ENCODE results near the gene MEOX2.

MEOX2 gene

GRCh38 chr7:15686295-15686956 lies at the start of gene MEOX2:
Gene MEOX2, minus strand, starts transcription at chr7:15686683. Its CDS starts 281 bp downstream, at chr7:15686402.
- DNase-seq (ENCODE audit: low spot score) = no peak
- FAIRE-seq = no peak

- no peak for FAIRE-seq
- DNase-seq (ENCODE audit: low spot score) = no peak
These were observed 43.3 kb upstream of the MEOX2 start for GRCh38 chr7:15729746-15730145.

- DNase-seq (ENCODE audit: low spot score) (no peak), FAIRE-seq (no peak)
These were observed 38.6 kb upstream of the MEOX2 start for GRCh38 chr7:15725051-15725450.

GRCh38 chr7:15723841-15724240 lies 37.4 kb upstream of the MEOX2 start:
- DNase-seq (ENCODE audit: low spot score) (no peak), FAIRE-seq (no peak)

- peak; percentile 33 for DNase-seq (ENCODE audit: low spot score)
- peak; percentile 91 for FAIRE-seq
These were observed 34.5 kb upstream of the MEOX2 start for GRCh38 chr7:15720849-15721471.

- no peak for DNase-seq (ENCODE audit: low spot score)
- no peak for FAIRE-seq
These were observed 32.8 kb upstream of the MEOX2 start for GRCh38 chr7:15719311-15719710.

GRCh38 chr7:15715435-15715834 lies 29.0 kb upstream of the MEOX2 start:
- FAIRE-seq = no peak
- no peak for DNase-seq (ENCODE audit: low spot score)

GRCh38 chr7:15709978-15710377 lies 23.5 kb upstream of the MEOX2 start:
- DNase-seq (ENCODE audit: low spot score) (peak; percentile 13), FAIRE-seq (no peak)

GRCh38 chr7:15707570-15707969 lies 21.1 kb upstream of the MEOX2 start:
- peak; percentile 57 for FAIRE-seq
- no peak for DNase-seq (ENCODE audit: low spot score)

GRCh38 chr7:15703732-15704131 lies 17.2 kb upstream of the MEOX2 start:
- no peak for DNase-seq (ENCODE audit: low spot score)

GRCh38 chr7:15692501-15693020 lies 6.1 kb upstream of the MEOX2 start:
- DNase-seq (ENCODE audit: low spot score) (no peak), FAIRE-seq (no peak)

More at GRCh38 chr7:15703732-15704131, 17.2 kb upstream of the MEOX2 start:
- FAIRE-seq = no peak

- no peak for FAIRE-seq
These were observed 2.4 kb upstream of the MEOX2 start for GRCh38 chr7:15688911-15689310.

GRCh38 chr7:15688279-15688626 lies 1.8 kb upstream of the MEOX2 start:
- DNase-seq (ENCODE audit: low spot score) (no peak), FAIRE-seq (no peak)

More at GRCh38 chr7:15688911-15689310, 2.4 kb upstream of the MEOX2 start:
- no peak for DNase-seq (ENCODE audit: low spot score)

- DNase-seq (ENCODE audit: low spot score) (no peak), FAIRE-seq (no peak)
These were observed 1.2 kb upstream of the MEOX2 start for GRCh38 chr7:15687546-15688278.

- FAIRE-seq (no peak), DNase-seq (ENCODE audit: low spot score) (no peak)
These were observed 568 bp upstream of the MEOX2 start for GRCh38 chr7:15686957-15687545.

GRCh38 chr7:15685358-15686294 lies 857 bp downstream of the MEOX2 start:
- DNase-seq (ENCODE audit: low spot score) = no peak
- FAIRE-seq = no peak

- no peak for DNase-seq (ENCODE audit: low spot score)
- no peak for FAIRE-seq
These were observed 1.6 kb downstream of the MEOX2 start for GRCh38 chr7:15684871-15685270.

- FAIRE-seq = no peak
These were observed 2.2 kb downstream of the MEOX2 start for GRCh38 chr7:15684111-15684800.

GRCh38 chr7:15682751-15683245 lies 3.7 kb downstream of the MEOX2 start:
- FAIRE-seq = no peak

More at GRCh38 chr7:15684111-15684800, 2.2 kb downstream of the MEOX2 start:
- DNase-seq (ENCODE audit: low spot score) = no peak

GRCh38 chr7:15682111-15682510 lies 4.4 kb downstream of the MEOX2 start:
- FAIRE-seq (no peak), DNase-seq (ENCODE audit: low spot score) (no peak)

More at GRCh38 chr7:15682751-15683245, 3.7 kb downstream of the MEOX2 start:
- DNase-seq (ENCODE audit: low spot score) = no peak
